ENCODE data around the gene ZNF445. TPM values are rescaled to one million over a fixed set of nuclear protein-coding genes. Genes with fewer than 3 reads are reported as not detected.

Gene ZNF445
- total RNA-seq, 1 experiment from 2014 or later: 19.0 TPM

- no TSS peak for BruUV-seq (replicated peaks)
- CTCF ChIA-PET: no interaction called here
- Mint-ChIP-seq H3K4me3 (ENCODE audit: unreplicated experiment) (peak overlapping the region; percentile 94), H3K27ac (ENCODE audit: unreplicated experiment) (peak overlapping the region; percentile 95), H3K27me3 (ENCODE audit: insufficient read depth, unreplicated experiment) (no peaks in the 10 kb centered on the region), H3K36me3 (ENCODE audit: insufficient read depth, unreplicated experiment) (peaks cover 11% of the 10 kb centered on the region), H3K9me3 (ENCODE audit: unreplicated experiment) (no peaks in the 10 kb centered on the region), H3K4me1 (ENCODE audit: low read depth, unreplicated experiment) (peaks cover 6% of the 10 kb centered on the region)
- H3K4me3 ChIP-seq (ENCODE audit: low read depth, low read length): peak overlapping the region; percentile 56
- no peaks in the 10 kb centered on the region; the same call in 1 of the 2 replicates for H3K9me3 ChIP-seq
- intact Hi-C loops (cut with micrococcal nuclease; ENCODE audit: unreplicated experiment): no loop called here
- peaks cover 11% of the 10 kb centered on the region for H3K4me1 ChIP-seq
- no peaks in the 10 kb centered on the region for H3K27me3 ChIP-seq (replicated peaks; ENCODE audit: control insufficient read depth, insufficient read depth, low read length)
- no peak for TF ChIP-seq CTCF (IDR thresholded peaks at IDR 0.05; ENCODE audit: insufficient read depth in 1 of 2, low read depth in 1 of 2, low read length in 1 of 2, severe bottlenecking in 1 of 2, unreplicated experiment in 1 of 2)
- DNase-seq: no peak
- no peaks in the 10 kb centered on the region for H3K36me3 ChIP-seq (ENCODE audit: control insufficient read depth, insufficient read depth, low read length)
- POLR2A ChIA-PET: no interaction called here
Measured at GRCh38 chr3:44509393-44509921, 32.0 kb upstream of the ZNF445 start.

- intact Hi-C loops (cut with micrococcal nuclease; ENCODE audit: unreplicated experiment): no loop called here
- Histone ChIP-seq H3K27me3 (replicated peaks; ENCODE audit: control insufficient read depth, insufficient read depth, low read length) (no peaks in the 10 kb centered on the region), H3K9me3 (no peaks in the 10 kb centered on the region; the same call in 1 of the 2 replicates), H3K4me1 (peaks cover 11% of the 10 kb centered on the region), H3K4me3 (ENCODE audit: low read depth, low read length) (no peak overlapping the region), H3K36me3 (ENCODE audit: control insufficient read depth, insufficient read depth, low read length) (no peaks in the 10 kb centered on the region)
- no peak overlapping the region for H3K4me3 Mint-ChIP-seq (ENCODE audit: unreplicated experiment)
- H3K27me3 Mint-ChIP-seq (ENCODE audit: insufficient read depth, unreplicated experiment): no peaks in the 10 kb centered on the region
- DNase-seq: no peak
- CTCF ChIA-PET: no interaction called here
- peaks cover 13% of the 10 kb centered on the region for H3K36me3 Mint-ChIP-seq (ENCODE audit: insufficient read depth, unreplicated experiment)
- peaks cover 6% of the 10 kb centered on the region for H3K4me1 Mint-ChIP-seq (ENCODE audit: low read depth, unreplicated experiment)
- H3K27ac Mint-ChIP-seq (ENCODE audit: unreplicated experiment): no peak overlapping the region
- TF ChIP-seq CTCF (IDR thresholded peaks at IDR 0.05; ENCODE audit: insufficient read depth in 1 of 2, low read depth in 1 of 2, low read length in 1 of 2, severe bottlenecking in 1 of 2, unreplicated experiment in 1 of 2): no peak
- no TSS peak for BruUV-seq (replicated peaks)
- POLR2A ChIA-PET: no interaction called here
- H3K9me3 Mint-ChIP-seq (ENCODE audit: unreplicated experiment): peaks cover 13% of the 10 kb centered on the region
Measured at GRCh38 chr3:44506961-44507360, 29.5 kb upstream of the ZNF445 start.

GRCh38 chr3:44506556-44506955, 29.1 kb upstream of the ZNF445 start:
- peaks cover 7% of the 10 kb centered on the region for H3K4me1 ChIP-seq
- Mint-ChIP-seq H3K27me3 (ENCODE audit: insufficient read depth, unreplicated experiment) (no peaks in the 10 kb centered on the region), H3K9me3 (ENCODE audit: unreplicated experiment) (peaks cover 17% of the 10 kb centered on the region), H3K4me3 (ENCODE audit: unreplicated experiment) (no peak overlapping the region), H3K36me3 (ENCODE audit: insufficient read depth, unreplicated experiment) (peaks cover 17% of the 10 kb centered on the region), H3K4me1 (ENCODE audit: low read depth, unreplicated experiment) (peaks cover 2% of the 10 kb centered on the region), H3K27ac (ENCODE audit: unreplicated experiment) (no peak overlapping the region)
- H3K27me3 ChIP-seq (replicated peaks; ENCODE audit: control insufficient read depth, insufficient read depth, low read length): no peaks in the 10 kb centered on the region
- ChIA-PET POLR2A (no interaction called here), CTCF (no interaction called here)
- intact Hi-C loops (cut with micrococcal nuclease; ENCODE audit: unreplicated experiment): no loop called here
- no peak for DNase-seq
- BruUV-seq (replicated peaks): no TSS peak
- H3K4me3 ChIP-seq (ENCODE audit: low read depth, low read length): no peak overlapping the region
- TF ChIP-seq CTCF (IDR thresholded peaks at IDR 0.05; ENCODE audit: insufficient read depth in 1 of 2, low read depth in 1 of 2, low read length in 1 of 2, severe bottlenecking in 1 of 2, unreplicated experiment in 1 of 2): no peak
- H3K9me3 ChIP-seq: peaks cover 2% of the 10 kb centered on the region; the same call in 1 of the 2 replicates
- no peaks in the 10 kb centered on the region; the same call in 1 of the 2 replicates for H3K36me3 ChIP-seq (ENCODE audit: control insufficient read depth, insufficient read depth, low read length)

Measured in Caco-2 (cell line).